Measurements from ENCODE around the gene HIGD2A.
"Not testable (repeated sequence)": the region's sequence is repeated elsewhere in the genome, so short reads cannot be mapped to it uniquely, and the experiment has no call there.

GRCh38 chr5:176408252-176408573 lies 19.7 kb downstream of the HIGD2A start:
- not testable (repeated sequence) for TF ChIP-seq CTCF (IDR thresholded peaks at IDR 0.05; ENCODE audit: insufficient read depth, low read length, poor library complexity, severe bottlenecking); EZH2phosphoT487 (conservative IDR thresholded peaks at IDR 0.05; ENCODE audit: low read length)

All from SU-DHL-6 (cell line).